NT2/D1 (cell line): ENCODE measurements around the gene SLC16A11.

Experiments
- DNase-seq: peaks from one replicate; pipeline ENCODE4 v3.0.0-alpha.2; 2011; ENCODE audit warnings: low read depth, low spot score
- H3K27me3 ChIP-seq: 2 replicates; pipeline ENCODE4 v1.6.0; 2011; ENCODE audit warnings: mild to moderate bottlenecking; ENCODE audit not compliant: insufficient read length, insufficient read depth
- H3K36me3 ChIP-seq: 2 replicates; pipeline ENCODE4 v1.6.1; 2011; ENCODE audit warnings: mild to moderate bottlenecking, low read length, mixed read lengths; ENCODE audit not compliant: insufficient read depth, insufficient read length
- H3K4me1 ChIP-seq: 2 replicates; pipeline ENCODE4 v1.5.1; 2011; ENCODE audit not compliant: insufficient read depth, insufficient read length
- H3K4me3 ChIP-seq: 2 replicates; pipeline ENCODE4 v1.5.1; 2011; ENCODE audit warnings: low read depth; ENCODE audit not compliant: insufficient read length
- H3K9ac ChIP-seq: 2 replicates; pipeline ENCODE4 v1.6.0; 2011; ENCODE audit warnings: low read depth; ENCODE audit not compliant: insufficient read length
- H3K9me3 ChIP-seq: 2 replicates; pipeline ENCODE4 v1.5.1; 2011; ENCODE audit warnings: mild to moderate bottlenecking, low read length; ENCODE audit not compliant: insufficient read depth
- SUZ12 ChIP-seq: IDR thresholded peaks from 2 replicates; pipeline ENCODE4 v1.6.1; 2011; ENCODE audit not compliant: insufficient read length, insufficient read depth; ENCODE audit errors: extremely low read depth
- YY1 ChIP-seq: IDR thresholded peaks from 2 replicates; pipeline ENCODE4 v1.6.1; 2011; ENCODE audit not compliant: insufficient read length, insufficient read depth
- ZNF274 ChIP-seq: IDR thresholded peaks from 2 replicates; pipeline ENCODE4 v1.6.1; 2011; ENCODE audit warnings: mild to moderate bottlenecking, low read depth, low read length

Gene SLC16A11

GRCh38 chr17:7041607-7042500, 2.0 kb downstream of the SLC16A11 start:
- DNase-seq: no peak
- peak overlapping the region; percentile 59 for H3K4me3 ChIP-seq
- TF ChIP-seq ZNF274 (no peak), YY1 (no peak), SUZ12 (no peak)
- H3K9ac ChIP-seq: peak overlapping the region; percentile 85
- H3K27me3 ChIP-seq: peaks cover 10% of the 10 kb centered on the region
- H3K36me3 ChIP-seq: no peaks in the 10 kb centered on the region
- no peaks in the 10 kb centered on the region for H3K9me3 ChIP-seq
- peaks cover 13% of the 10 kb centered on the region for H3K4me1 ChIP-seq

- Histone ChIP-seq H3K36me3 (no peaks in the 10 kb centered on the region), H3K27me3 (peaks cover 10% of the 10 kb centered on the region), H3K4me3 (no peak overlapping the region), H3K4me1 (peaks cover 11% of the 10 kb centered on the region), H3K9ac (no peak overlapping the region), H3K9me3 (no peaks in the 10 kb centered on the region)
- no peak for DNase-seq
- no peak for TF ChIP-seq YY1
- TF ChIP-seq SUZ12: no peak
- TF ChIP-seq ZNF274: no peak
Observed at GRCh38 chr17:7039832-7040231, 4.1 kb downstream of the SLC16A11 start.

GRCh38 chr17:7038025-7038862, 5.6 kb downstream of the SLC16A11 start:
- Histone ChIP-seq H3K4me1 (peaks cover 9% of the 10 kb centered on the region), H3K9ac (peak overlapping the region; percentile 32), H3K9me3 (no peaks in the 10 kb centered on the region), H3K36me3 (no peaks in the 10 kb centered on the region), H3K4me3 (no peak overlapping the region), H3K27me3 (peaks cover under 1% of the 10 kb centered on the region)
- no peak for DNase-seq
- TF ChIP-seq YY1 (no peak), ZNF274 (no peak)

GRCh38 chr17:7035591-7036368, 8.1 kb downstream of the SLC16A11 start, which contains the start of gene SLC16A13:
Gene SLC16A13, plus strand, starts transcription at chr17:7036015. Its CDS starts 368 bp downstream, at chr17:7036383.
- H3K9me3 ChIP-seq: no peaks in the 10 kb centered on the region
- no peaks in the 10 kb centered on the region for H3K36me3 ChIP-seq
- H3K9ac ChIP-seq: peak within 1 kb of the TSS; percentile 86
- peak; percentile 84 for DNase-seq
- H3K27me3 ChIP-seq: no peaks in the 10 kb centered on the region
- peak within 1 kb of the TSS; percentile 80 for H3K4me3 ChIP-seq
- H3K4me1 ChIP-seq: peaks cover 7% of the 10 kb centered on the region
- TF ChIP-seq YY1: no peak
- no peak for TF ChIP-seq ZNF274
- TF ChIP-seq SUZ12: no peak

- H3K4me1 ChIP-seq: peaks cover 7% of the 10 kb centered on the region
- H3K36me3 ChIP-seq: no peaks in the 10 kb centered on the region
- peak overlapping the region; percentile 80 for H3K4me3 ChIP-seq
- H3K9me3 ChIP-seq: no peaks in the 10 kb centered on the region
- no peak for DNase-seq
- H3K27me3 ChIP-seq: no peaks in the 10 kb centered on the region
- peak overlapping the region; percentile 86 for H3K9ac ChIP-seq
- TF ChIP-seq YY1 (no peak), ZNF274 (no peak), SUZ12 (no peak)
Observed at GRCh38 chr17:7034955-7035590, 8.8 kb downstream of the SLC16A11 start.

GRCh38 chr17:7029659-7030058, 14.2 kb downstream of the SLC16A11 start:
- no peaks in the 10 kb centered on the region for H3K9me3 ChIP-seq
- no peaks in the 10 kb centered on the region for H3K36me3 ChIP-seq
- TF ChIP-seq SUZ12: no peak
- TF ChIP-seq ZNF274: no peak
- TF ChIP-seq YY1: no peak
- no peaks in the 10 kb centered on the region for H3K27me3 ChIP-seq
- no peak overlapping the region for H3K9ac ChIP-seq
- DNase-seq: no peak
- H3K4me1 ChIP-seq: no peaks in the 10 kb centered on the region
- no peak overlapping the region for H3K4me3 ChIP-seq
